ENCODE results near the gene RPS14.

RPS14 gene

GRCh38 chr5:150398722-150399523 lies 50.6 kb downstream of the RPS14 start:
- DNase-seq = no peak

- no peak for DNase-seq
Observed at GRCh38 chr5:150397782-150398721, 51.5 kb downstream of the RPS14 start.

- DNase-seq = no peak
Observed at GRCh38 chr5:150397146-150397781, 52.3 kb downstream of the RPS14 start.

- no peak for DNase-seq
Observed at GRCh38 chr5:150396267-150396666, 53.3 kb downstream of the RPS14 start.

GRCh38 chr5:150395688-150395975 lies 53.9 kb downstream of the RPS14 start:
- DNase-seq = no peak

- no peak for DNase-seq
Observed at GRCh38 chr5:150394912-150395687, 54.4 kb downstream of the RPS14 start.

GRCh38 chr5:150394131-150394530 lies 55.4 kb downstream of the RPS14 start:
- DNase-seq = no peak

GRCh38 chr5:150393096-150393645 lies 56.4 kb downstream of the RPS14 start:
- no peak for DNase-seq

GRCh38 chr5:150392680-150393079 lies 56.9 kb downstream of the RPS14 start:
- DNase-seq = no peak

Data from right forelimb (tissue), 1 donor.